ENCODE measurements around the gene MUC2. TPM values are rescaled to one million over a fixed set of nuclear protein-coding genes. Genes with fewer than 3 reads are reported as not detected.

Gene MUC2
- total RNA-seq, 1 donor from 2014 or later, result not detected

- H3K4me3 ChIP-seq, result no peak overlapping the region
- H3K4me2 ChIP-seq, result no peak overlapping the region
- H3K27ac Mint-ChIP-seq, result no peak overlapping the region
- H3K9me3 ChIP-seq (ENCODE audit: low read depth), result no peaks in the 10 kb centered on the region
- H3K4me1 Mint-ChIP-seq, result no peaks in the 10 kb centered on the region
- H3K27me3 Mint-ChIP-seq (ENCODE audit: insufficient read depth, low read depth), result peaks cover 6% of the 10 kb centered on the region
- no peaks in the 10 kb centered on the region for H4K20me1 ChIP-seq (ENCODE audit: low read depth)
- H2AFZ ChIP-seq (replicated peaks), result no peak overlapping the region
- no peaks in the 10 kb centered on the region for H3K79me2 ChIP-seq (ENCODE audit: low read depth)
- H3K27ac ChIP-seq, result no peak overlapping the region
- H3F3A ChIP-seq (ENCODE audit: low read depth), result no peaks in the 10 kb centered on the region
- no peaks in the 10 kb centered on the region for H3K4me1 ChIP-seq
- no peak overlapping the region for H3K9ac ChIP-seq
- no peaks in the 10 kb centered on the region for H3K36me3 ChIP-seq
- no peak for DNase-seq (ENCODE audit: low spot score)
- no peak for TF ChIP-seq CTCF (IDR thresholded peaks at IDR 0.05)
- no peak for TF ChIP-seq EZH2 (IDR thresholded peaks at IDR 0.05)
- TF ChIP-seq EZH2phosphoT487 (IDR thresholded peaks at IDR 0.05), result no peak
- no peaks in the 10 kb centered on the region for H3K9me3 Mint-ChIP-seq
- peaks cover 2% of the 10 kb centered on the region for H3K36me3 Mint-ChIP-seq
- no peaks in the 10 kb centered on the region for H3K27me3 ChIP-seq
- H3K4me3 Mint-ChIP-seq, result no peak overlapping the region
These were observed 46.1 kb upstream of the MUC2 start for GRCh38 chr11:1028616-1029015.

GRCh38 chr11:1029051-1029450 lies 45.6 kb upstream of the MUC2 start:
- H3K27ac Mint-ChIP-seq, result no peak overlapping the region
- no peaks in the 10 kb centered on the region for H3K36me3 ChIP-seq
- H3K27me3 ChIP-seq, result no peaks in the 10 kb centered on the region
- no peak for TF ChIP-seq CTCF (IDR thresholded peaks at IDR 0.05)
- TF ChIP-seq EZH2phosphoT487 (IDR thresholded peaks at IDR 0.05), result no peak
- no peak for TF ChIP-seq EZH2 (IDR thresholded peaks at IDR 0.05)
- H2AFZ ChIP-seq (replicated peaks), result no peak overlapping the region
- H3K4me2 ChIP-seq, result no peak overlapping the region
- H3K4me1 Mint-ChIP-seq, result no peaks in the 10 kb centered on the region
- no peak overlapping the region for H3K27ac ChIP-seq
- H3K36me3 Mint-ChIP-seq, result peaks cover 2% of the 10 kb centered on the region
- no peaks in the 10 kb centered on the region for H3K79me2 ChIP-seq (ENCODE audit: low read depth)
- DNase-seq (ENCODE audit: low spot score), result no peak
- H4K20me1 ChIP-seq (ENCODE audit: low read depth), result no peaks in the 10 kb centered on the region
- peaks cover 6% of the 10 kb centered on the region for H3K27me3 Mint-ChIP-seq (ENCODE audit: insufficient read depth, low read depth)
- H3F3A ChIP-seq (ENCODE audit: low read depth), result no peaks in the 10 kb centered on the region
- H3K4me3 ChIP-seq, result no peak overlapping the region
- no peak overlapping the region for H3K9ac ChIP-seq
- no peaks in the 10 kb centered on the region for H3K9me3 ChIP-seq (ENCODE audit: low read depth)
- H3K9me3 Mint-ChIP-seq, result no peaks in the 10 kb centered on the region
- no peaks in the 10 kb centered on the region for H3K4me1 ChIP-seq
- H3K4me3 Mint-ChIP-seq, result no peak overlapping the region

DNA sequence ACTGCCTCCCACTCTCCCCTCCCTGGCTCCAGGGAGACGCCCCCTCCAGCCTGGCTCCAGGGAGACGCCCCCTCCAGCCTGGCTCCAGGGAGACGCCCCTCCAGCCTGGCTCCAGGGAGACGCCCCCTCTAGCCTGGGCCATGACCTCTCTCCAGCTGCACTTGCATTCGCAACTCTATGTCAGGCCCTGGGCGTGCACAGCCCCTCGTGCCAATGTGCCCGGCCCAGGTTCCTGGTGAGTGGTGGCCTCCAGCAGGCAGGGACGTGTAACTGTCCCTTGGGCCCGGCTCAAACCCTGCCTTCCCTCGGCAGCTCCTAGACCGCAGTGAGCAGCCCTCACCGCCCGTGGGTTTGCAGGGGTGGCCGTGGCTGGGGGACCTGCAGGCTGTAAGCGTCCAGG lies 45.0 kb upstream of the MUC2 start:
- no peaks in the 10 kb centered on the region for H3K9me3 Mint-ChIP-seq
- no peaks in the 10 kb centered on the region for H3K27me3 ChIP-seq
- H3K4me3 Mint-ChIP-seq, result no peak overlapping the region
- peaks cover 2% of the 10 kb centered on the region for H3K36me3 Mint-ChIP-seq
- H3K9ac ChIP-seq, result no peak overlapping the region
- H3K27ac Mint-ChIP-seq, result no peak overlapping the region
- no peak for DNase-seq (ENCODE audit: low spot score)
- no peak overlapping the region for H2AFZ ChIP-seq (replicated peaks)
- no peak overlapping the region for H3K27ac ChIP-seq
- H3K36me3 ChIP-seq, result no peaks in the 10 kb centered on the region
- no peaks in the 10 kb centered on the region for H3K9me3 ChIP-seq (ENCODE audit: low read depth)
- H3K4me2 ChIP-seq, result no peak overlapping the region
- no peaks in the 10 kb centered on the region for H3K79me2 ChIP-seq (ENCODE audit: low read depth)
- no peaks in the 10 kb centered on the region for H4K20me1 ChIP-seq (ENCODE audit: low read depth)
- no peak for TF ChIP-seq EZH2phosphoT487 (IDR thresholded peaks at IDR 0.05)
- no peak for TF ChIP-seq CTCF (IDR thresholded peaks at IDR 0.05)
- no peak for TF ChIP-seq EZH2 (IDR thresholded peaks at IDR 0.05)
- no peaks in the 10 kb centered on the region for H3K4me1 Mint-ChIP-seq
- H3K27me3 Mint-ChIP-seq (ENCODE audit: insufficient read depth, low read depth), result peaks cover 6% of the 10 kb centered on the region
- no peak overlapping the region for H3K4me3 ChIP-seq
- no peaks in the 10 kb centered on the region for H3F3A ChIP-seq (ENCODE audit: low read depth)
- H3K4me1 ChIP-seq, result peaks cover 5% of the 10 kb centered on the region
